HG03442 (cell line): ENCODE results near the gene GIPR.
"Not testable (repeated sequence)": the region's sequence is repeated elsewhere in the genome, so short reads cannot be mapped to it uniquely, and the experiment has no call there.

Experiments
- ATAC-seq: cut with Tn5 transposase; IDR thresholded peaks from one replicate; pipeline ENCODE4 v1.9.1; 2021; ENCODE audit warnings: mild to moderate bottlenecking, moderate library complexity; ENCODE audit not compliant: unreplicated experiment

The GIPR gene

GRCh38 chr19:45685045-45685444, 17.0 kb downstream of the GIPR start:
- ATAC-seq: not testable (repeated sequence)

- ATAC-seq: no peak
Observed at GRCh38 chr19:45687599-45687998, 19.6 kb downstream of the GIPR start.

DNA sequence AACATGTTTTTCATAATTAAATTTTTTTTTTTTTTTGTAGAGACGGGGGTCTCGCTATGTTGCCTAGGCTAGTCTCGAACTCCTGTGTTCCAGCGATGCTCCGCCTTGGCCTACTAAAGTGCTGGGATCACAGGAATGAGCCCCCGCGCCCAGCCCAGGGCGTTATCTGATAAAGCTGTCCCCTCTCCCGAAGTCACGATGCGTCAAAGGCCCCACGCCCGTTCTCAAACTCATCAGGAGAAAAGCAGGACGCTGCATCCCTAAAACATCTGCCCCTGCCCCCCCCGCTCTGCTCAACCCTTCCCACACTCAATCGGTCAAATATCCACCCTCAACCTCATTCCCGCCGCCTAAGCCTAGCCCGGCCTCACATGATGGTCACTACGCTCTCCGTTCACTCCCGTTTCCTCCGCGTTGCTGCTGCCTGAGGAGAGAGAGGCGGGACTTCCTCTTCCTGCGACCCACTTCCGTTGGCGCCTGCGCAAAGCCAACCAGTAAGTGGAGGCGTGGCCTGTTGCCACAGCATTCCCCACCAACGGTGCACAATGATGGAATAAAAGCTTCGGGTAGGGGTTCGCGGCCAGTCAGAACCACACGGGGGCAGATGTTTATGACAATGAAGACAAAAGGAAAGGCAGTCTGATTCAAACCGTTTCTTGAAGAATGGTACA, 23.6 kb downstream of the GIPR start, which contains the start of gene SNRPD2:
Gene SNRPD2, minus strand, starts transcription at position 438 of the 671 bp plus-strand sequence. Its CDS starts 65 bp downstream, at position 373.
- ATAC-seq: peak; percentile 53

DNA sequence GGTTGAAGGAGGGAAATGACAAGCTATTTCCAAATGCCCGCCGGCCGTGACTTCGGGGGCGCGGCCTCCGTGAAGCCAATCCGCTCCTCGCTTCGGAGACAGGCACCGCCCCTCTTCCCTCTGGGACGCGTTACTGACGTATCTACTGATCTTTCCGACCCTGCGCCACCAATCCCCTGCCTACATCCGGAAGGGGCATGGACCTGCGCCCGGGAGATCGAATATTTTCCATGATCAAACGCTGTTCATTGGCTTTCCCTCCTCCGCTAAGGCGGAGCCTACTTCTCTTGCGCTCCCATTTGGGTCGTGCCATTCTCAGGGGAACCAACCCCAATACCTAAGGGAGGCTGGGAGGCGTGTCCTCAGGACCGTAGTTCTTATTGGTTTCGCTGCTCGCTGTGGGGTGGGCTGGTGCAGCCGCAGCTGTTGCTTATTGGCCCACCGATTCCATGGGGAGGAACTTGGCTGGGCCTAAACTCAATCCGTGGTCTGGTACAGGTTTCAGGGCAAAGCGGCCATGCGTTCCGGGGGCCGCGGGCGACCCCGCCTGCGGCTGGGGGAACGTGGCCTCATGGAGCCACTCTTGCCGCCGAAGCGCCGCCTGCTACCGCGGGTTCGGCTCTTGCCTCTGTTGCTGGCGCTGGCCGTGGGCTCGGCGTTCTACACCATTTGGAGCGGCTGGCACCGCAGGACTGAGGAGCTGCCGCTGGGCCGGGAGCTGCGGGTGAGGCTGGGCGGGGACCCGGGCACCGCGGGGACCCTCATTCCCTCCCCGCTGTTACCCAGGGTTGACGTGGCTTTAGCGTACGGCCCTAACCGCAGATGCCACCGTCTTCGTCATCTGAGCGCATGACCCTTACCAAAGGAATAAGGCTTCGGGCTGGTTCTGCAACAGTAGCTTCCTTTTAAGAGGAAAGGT, 24.4 kb downstream of the GIPR start, which contains the start of gene QPCTL:
Gene QPCTL, plus strand, starts transcription at position 480 of the 919 bp plus-strand sequence. Its CDS starts 38 bp downstream, at position 518.
- ATAC-seq: peak; percentile 77

DNA sequence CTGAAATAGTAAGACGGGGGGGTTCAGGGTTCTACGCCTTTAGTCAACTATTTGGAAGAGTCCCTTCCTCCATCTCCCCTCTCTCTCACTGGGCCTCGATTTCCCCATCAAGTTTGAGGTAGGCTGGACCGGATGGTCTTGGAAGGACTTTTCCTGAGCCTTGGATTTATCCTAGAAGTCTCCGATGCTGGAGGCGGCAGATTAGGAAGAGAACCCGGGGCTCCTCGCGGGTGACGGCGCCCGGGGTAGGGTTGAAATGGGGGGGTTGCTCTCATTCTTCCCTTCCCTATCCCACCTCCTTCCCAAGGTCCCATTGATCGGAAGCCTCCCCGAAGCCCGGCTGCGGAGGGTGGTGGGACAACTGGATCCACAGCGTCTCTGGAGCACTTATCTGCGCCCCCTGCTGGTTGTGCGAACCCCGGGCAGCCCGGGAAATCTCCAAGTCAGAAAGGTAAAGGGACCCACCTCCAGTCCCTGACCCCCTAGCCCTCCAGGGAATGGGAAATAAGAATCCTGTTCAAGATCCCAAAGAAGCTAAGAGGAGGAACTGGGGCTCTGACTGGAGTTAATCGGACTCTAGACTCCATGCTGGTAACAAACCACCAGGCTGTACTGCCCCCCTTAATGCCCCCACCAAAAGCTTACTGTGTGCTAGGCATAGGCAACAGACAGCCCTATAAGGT, 25.2 kb downstream of the GIPR start:
- ATAC-seq: no peak

- ATAC-seq: no peak
Observed at GRCh38 chr19:45701676-45702075, 33.7 kb downstream of the GIPR start.

DNA sequence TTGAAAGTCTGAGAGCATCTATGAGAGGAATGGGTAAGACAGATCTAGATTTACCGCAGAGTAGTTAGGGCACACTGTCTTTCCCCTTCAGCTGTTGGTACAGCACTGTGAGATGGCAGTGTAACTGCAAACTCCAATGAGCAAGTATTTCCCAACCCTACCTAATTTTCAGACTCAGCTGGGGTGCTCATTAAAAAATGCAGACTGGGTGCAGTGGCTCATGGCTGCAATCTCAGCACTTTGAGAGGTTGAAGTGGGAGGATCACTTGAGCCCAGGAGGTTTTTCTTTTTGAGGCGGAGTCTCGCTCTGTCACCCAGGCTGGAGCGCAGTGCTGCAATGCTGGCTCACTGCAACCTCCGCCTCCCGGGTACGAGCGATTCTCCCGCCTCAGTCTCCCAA, 37.1 kb downstream of the GIPR start:
- no peak for ATAC-seq

DNA sequence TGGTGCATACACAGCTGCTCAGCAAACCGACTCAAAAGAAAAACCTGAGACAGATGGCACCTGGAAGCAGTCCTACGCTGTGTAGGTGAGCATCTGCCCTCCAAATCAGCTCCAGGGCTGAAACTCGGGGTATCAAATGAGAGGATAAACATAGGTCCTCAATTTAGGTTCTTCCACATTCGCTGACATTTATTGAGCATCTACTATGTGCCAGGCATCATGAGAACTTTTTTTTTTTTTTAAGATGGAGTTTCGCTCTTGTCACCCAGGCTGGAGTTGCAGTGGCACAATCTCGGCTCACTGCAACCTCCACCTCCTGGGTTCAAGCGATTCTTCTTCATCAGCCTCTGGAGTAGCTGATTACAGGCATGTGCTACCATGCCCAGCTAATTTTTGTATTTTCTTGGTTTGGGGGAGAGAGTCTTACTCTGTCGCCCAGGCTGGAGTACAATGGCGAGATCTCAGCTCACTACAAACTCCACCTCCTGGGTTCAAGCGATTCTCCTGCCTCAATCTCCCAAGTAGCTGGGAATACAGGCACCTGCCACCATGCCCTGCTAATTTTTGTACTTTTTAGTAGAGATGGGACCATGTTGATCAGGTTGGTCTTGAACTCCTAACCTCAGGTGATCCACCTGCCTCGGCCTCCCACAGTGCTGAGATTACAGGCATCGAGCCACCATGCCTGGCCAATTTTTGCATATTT, 37.8 kb downstream of the GIPR start:
- no peak for ATAC-seq

DNA sequence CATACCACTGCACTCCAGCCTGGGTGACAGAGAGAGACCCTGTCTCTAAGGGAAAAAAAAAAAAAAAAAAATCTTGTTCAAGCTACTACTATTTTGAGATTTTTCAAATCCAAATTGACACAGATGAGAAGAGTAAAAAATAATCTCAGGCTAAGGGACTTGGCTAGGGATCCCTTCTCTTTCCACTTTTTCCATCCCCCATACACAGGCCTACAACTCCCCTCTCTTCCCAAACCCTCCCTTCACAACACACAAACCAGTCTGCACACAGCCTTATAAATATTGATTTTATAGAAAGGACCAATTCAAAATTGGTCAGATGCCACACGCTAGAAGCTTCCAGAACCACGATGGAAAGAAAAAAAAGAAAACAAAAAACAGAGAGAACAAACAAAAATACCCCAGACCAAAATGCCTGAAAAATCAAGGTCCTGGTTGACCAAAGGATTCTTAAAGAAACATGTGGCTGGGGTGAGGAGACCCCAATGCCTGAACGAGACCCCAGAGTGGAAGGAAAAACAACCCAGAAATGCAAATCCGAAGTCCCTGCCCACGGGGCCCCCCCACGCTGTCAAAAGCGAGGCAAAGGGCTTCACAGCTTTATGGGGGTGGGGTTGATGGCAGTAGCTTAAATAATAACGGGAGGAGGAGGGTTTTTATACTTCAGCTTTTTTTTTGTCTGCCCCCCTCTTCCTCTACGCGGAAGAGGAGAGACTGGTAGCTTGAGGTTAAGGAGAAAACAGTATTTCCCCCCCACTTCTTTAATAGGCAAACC, 42.5 kb downstream of the GIPR start:
- no peak for ATAC-seq

DNA sequence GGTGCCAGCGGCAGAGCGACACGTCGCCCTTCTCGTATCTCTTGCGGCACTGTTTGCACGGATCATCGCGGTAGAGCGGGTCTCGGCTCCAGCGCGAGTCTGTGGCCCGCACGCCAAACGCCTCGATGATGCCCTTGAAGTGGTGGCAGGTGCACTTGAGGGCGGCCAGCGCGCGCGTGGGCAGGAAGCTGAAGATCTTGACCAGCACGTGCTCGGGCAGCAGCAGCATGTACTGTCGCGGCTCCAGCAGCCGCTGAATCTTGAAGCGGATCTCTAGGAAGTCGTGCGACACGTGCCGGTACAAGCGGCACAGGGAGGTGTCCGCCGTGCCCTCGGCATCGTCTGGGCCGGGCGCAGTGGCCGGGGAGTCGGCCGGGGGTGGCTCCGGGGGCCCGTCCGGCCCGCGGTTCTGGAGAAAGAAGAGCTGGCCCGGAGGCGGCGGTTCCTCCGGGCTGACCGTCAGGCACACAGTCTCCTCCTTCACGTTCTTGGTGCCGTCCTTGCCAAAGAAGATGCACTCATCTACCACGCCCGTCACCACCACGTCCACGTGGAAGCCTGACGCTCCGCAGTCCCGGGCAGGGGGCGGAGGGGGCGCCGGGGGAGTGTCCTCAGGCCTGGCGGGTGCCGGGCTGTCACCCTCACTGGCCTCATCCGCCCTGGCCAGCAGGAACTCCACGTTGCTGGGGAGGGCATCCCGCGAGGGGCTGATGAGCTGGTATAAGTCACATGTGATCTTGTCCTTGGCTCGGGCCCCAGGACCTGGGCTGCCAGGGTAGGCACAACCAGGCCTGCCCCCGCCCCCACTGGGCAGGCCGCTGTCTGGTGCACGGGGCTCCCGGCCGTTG, 44.1 kb downstream of the GIPR start:
- ATAC-seq: no peak

DNA sequence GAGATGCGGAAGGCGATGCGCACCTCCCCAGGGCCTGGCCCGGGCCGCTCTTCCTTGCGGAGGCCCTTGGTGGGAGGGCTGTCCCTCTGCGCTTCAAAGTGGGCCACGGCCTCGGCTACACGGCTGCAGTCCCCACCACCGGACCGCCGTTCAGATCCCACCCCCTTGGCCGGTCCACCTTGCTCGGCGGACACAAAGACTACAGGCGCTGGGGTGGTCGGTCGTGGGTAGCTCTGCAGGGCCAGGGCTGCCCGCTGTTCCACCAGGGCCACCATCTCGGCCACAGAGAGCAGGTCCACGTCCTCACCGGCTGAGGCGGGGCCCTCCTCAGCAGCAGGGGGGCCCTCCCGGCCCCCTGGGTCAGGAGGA, 44.7 kb downstream of the GIPR start:
- ATAC-seq: no peak

- no peak for ATAC-seq
Observed at GRCh38 chr19:45713141-45713540, 45.1 kb downstream of the GIPR start.

GRCh38 chr19:45715139-45715538, 47.1 kb downstream of the GIPR start:
- ATAC-seq: no peak

DNA sequence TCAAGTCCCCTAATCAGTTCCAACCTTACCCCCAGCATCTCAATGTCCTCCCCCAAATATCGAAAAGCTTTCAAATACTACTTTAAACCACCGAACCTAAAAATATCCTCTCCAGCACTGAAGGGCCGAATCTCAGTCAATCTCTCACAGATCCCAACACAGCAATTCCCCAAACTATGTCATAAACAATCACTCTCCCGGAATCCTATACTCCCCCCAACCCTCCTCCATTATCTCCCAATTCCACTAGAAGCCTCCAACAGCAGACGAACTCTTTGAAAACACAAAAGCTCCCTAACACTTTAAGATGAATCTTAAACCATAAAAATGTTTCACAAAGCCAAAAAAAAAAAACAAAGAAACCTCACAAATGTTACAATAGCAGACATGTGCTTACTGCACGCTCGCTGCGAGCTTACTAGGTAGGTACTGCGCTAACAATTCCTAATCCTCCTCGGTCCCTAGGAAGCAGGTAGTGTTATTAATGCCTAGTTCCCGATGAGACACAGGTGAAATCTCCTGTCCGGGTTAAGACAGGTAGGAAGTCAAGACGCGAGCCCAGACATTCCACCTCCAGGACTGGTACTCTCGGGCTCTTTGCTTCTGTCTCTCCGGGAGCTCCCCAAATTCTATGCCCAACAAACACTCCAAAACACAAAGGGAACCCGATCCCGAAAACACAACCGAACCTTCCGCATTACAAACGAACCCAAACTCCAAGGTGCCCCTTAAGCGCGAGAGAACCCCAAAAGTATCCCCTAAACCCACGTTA, 48.5 kb downstream of the GIPR start:
- ATAC-seq: no peak

GRCh38 chr19:45717131-45717982, 49.3 kb downstream of the GIPR start:
- ATAC-seq: peak; percentile 93

DNA sequence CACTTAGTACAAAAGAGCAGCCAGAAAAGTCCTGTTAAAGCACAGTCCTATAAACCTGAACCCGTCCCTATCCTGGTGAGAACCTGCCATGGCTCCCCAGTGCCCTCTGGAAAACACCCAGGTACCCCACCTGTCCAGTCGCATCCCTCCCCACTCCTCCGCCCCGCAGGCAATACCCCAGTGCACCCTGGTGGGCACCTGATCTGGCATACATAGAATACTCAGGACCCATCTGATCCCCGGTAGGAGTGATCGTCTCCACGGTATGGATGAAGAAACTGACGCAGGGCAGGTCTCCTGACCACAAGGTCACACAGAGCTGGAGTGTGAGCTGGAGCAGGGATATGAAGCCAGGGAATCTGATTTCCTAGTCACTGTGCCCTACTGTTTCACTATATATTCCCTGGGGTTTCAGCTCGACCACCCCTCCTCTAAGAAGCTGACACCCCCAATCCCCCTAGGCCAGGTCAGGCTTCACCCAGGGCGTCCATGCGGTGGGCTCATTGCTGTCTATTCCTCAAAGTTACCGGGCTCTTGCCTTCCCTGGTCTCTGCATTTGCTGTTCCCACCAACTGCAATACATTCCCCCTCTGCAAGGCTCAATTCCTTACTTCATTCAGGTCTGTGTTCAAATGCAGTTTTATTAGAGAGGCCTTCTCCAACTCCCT, 50.1 kb downstream of the GIPR start:
- ATAC-seq: no peak

DNA sequence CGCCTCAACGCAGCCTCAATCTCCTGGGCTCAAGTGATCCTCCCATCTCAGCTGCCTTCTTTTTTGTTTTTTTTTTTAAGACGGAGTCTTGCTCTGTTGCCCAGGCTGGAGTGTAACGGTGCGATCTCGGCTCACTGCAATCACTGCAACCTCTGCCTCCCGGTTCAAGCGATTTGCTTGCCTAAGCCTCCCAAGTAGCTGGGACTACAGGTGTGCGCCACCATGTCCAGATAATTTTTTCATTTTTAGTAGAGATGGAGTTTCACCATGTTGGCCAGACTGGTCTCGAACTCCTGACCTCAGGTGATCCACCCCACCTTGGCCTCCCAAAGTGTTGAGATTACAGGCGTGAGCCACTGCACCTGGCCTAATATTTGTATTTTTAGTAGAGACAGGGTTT, 52.0 kb downstream of the GIPR start:
- ATAC-seq: not testable (repeated sequence)
